NCI-H1105 (cell line): Measurements from ENCODE around the gene SFT2D1.
A peak's percentile ranks its signal among the peaks of the same experiment; 100 is the strongest.

Source experiments
- DNase-seq: peaks from one replicate; lab custom pipeline; 2025; lab: John Stamatoyannopoulos, UW

Gene SFT2D1

GRCh38 chr6:166333172-166333995 is 9.0 kb downstream of the SFT2D1 start:
- no peak for DNase-seq

- no peak for DNase-seq
These were observed 10.6 kb downstream of the SFT2D1 start for GRCh38 chr6:166331503-166332415.

- no peak for DNase-seq
These were observed 11.7 kb downstream of the SFT2D1 start for GRCh38 chr6:166330612-166331011.

GRCh38 chr6:166325383-166326042 is 16.8 kb downstream of the SFT2D1 start:
- DNase-seq: no peak

GRCh38 chr6:166323395-166323794 is 18.9 kb downstream of the SFT2D1 start:
- no peak for DNase-seq

GRCh38 chr6:166318649-166319600 is 23.4 kb downstream of the SFT2D1 start:
- DNase-seq: no peak

GRCh38 chr6:166318227-166318626 is 24.1 kb downstream of the SFT2D1 start:
- DNase-seq: no peak

GRCh38 chr6:166317261-166318212 is 24.8 kb downstream of the SFT2D1 start:
- no peak for DNase-seq

GRCh38 chr6:166315436-166315835 is 26.9 kb downstream of the SFT2D1 start:
- DNase-seq: no peak

- DNase-seq: no peak
These were observed 27.9 kb downstream of the SFT2D1 start for GRCh38 chr6:166314454-166314853.

GRCh38 chr6:166313255-166314070 is 28.9 kb downstream of the SFT2D1 start:
- DNase-seq: peak; percentile 40

- no peak for DNase-seq
These were observed 29.5 kb downstream of the SFT2D1 start for GRCh38 chr6:166312832-166313231.

- no peak for DNase-seq
These were observed 31.7 kb downstream of the SFT2D1 start for GRCh38 chr6:166310634-166311033.

GRCh38 chr6:166309977-166310376 is 32.4 kb downstream of the SFT2D1 start:
- DNase-seq: no peak

- DNase-seq: peak; percentile 79
These were observed 33.4 kb downstream of the SFT2D1 start for GRCh38 chr6:166308769-166309589.

- DNase-seq: peak; percentile 19
These were observed 34.1 kb downstream of the SFT2D1 start, which contains the start of gene PRR18 for GRCh38 chr6:166308033-166308768. Gene PRR18 (minus strand): TSS chr6:166308392. CDS start chr6:166308142, 250 bp downstream.
